HEK293T (cell line): ENCODE measurements around the gene PFDN4.

Experiments
- ARNT ChIP-seq: fragments of 450-650 bp; IDR thresholded peaks from 2 replicates; pipeline ENCODE4 v1.6.1; 2017; ENCODE audit warnings: mild to moderate bottlenecking
- BHLHE40 ChIP-seq: fragments of 450-650 bp; IDR thresholded peaks from 2 replicates; pipeline ENCODE4 v1.6.1; 2016; ENCODE audit warnings: mild to moderate bottlenecking, moderate library complexity, borderline replicate concordance
- ELF4 ChIP-seq: fragments of 450-650 bp; IDR thresholded peaks from 2 replicates; pipeline ENCODE4 v1.6.1; 2017; ENCODE audit warnings: antibody characterized with exemption
- FOXA1 ChIP-seq: fragments of 450-650 bp; IDR thresholded peaks from 2 replicates; pipeline ENCODE4 v1.6.1; 2016; ENCODE audit warnings: mild to moderate bottlenecking
- FOXM1 ChIP-seq: fragments of 450-650 bp; IDR thresholded peaks from 2 replicates; pipeline ENCODE4 v1.6.1; 2017; ENCODE audit warnings: mild to moderate bottlenecking, borderline replicate concordance
- L3MBTL2 ChIP-seq: fragments of 450-650 bp; conservative IDR thresholded peaks from 2 replicates; pipeline ENCODE4 v1.6.1; 2016; ENCODE audit warnings: mild to moderate bottlenecking
- LEF1 ChIP-seq: fragments of 450-650 bp; IDR thresholded peaks from 2 replicates; pipeline ENCODE4 v1.6.1; 2017; ENCODE audit warnings: mild to moderate bottlenecking, borderline replicate concordance
- SP1 ChIP-seq: fragments of 450-650 bp; IDR thresholded peaks from 2 replicates; pipeline ENCODE4 v1.6.1; 2017
- SUZ12 ChIP-seq: fragments of 450-650 bp; IDR thresholded peaks from 2 replicates; pipeline ENCODE4 v1.6.1; 2016; ENCODE audit warnings: mild to moderate bottlenecking
- TARDBP ChIP-seq: fragments of 450-650 bp; IDR thresholded peaks from 2 replicates; pipeline ENCODE4 v1.6.1; 2016
- ZNF384 ChIP-seq: fragments of 450-650 bp; IDR thresholded peaks from 2 replicates; pipeline ENCODE4 v1.6.1; 2016
- TF ChIP-seq, protein P1 (sequence below): fragments of 450-650 bp; IDR thresholded peaks from 2 replicates; pipeline ENCODE4 v1.6.1; 2016

DNA sequence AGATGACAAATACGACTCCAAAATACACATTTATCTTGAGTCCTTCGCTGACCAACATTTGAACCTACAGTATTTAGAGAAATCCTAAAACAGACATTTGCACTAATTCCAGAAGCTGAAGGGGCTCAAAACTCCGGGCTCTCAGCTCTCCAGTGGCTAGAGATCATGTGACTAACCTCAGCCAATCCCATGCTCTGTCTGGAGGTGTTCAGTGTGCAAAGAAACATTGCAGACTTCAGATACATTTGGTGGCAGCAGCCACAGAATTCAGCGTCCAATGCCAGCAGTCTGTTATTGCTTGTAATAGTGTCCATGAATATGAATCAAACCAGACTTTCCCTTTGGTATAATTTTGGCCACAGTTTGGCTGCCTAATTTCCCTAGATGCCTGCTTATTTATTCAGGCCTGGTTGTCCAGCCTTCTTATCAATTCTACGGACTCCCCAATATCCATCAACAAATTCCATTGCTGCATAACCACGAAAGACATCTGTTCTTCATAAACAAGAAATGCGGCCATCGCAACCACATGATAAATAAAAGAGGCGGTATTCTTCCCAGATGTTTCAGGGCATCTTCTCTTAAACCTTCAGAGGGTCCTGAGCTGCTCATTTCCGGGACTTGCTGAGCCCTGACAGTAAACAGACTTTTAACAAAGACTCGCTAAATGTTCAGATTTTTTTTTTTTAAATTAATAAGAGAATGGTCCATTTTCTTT lies 19.6 kb upstream of the PFDN4 start:
- TF ChIP-seq FOXM1, result no peak
- TF ChIP-seq TARDBP, result no peak
- TF ChIP-seq, protein P1, sequence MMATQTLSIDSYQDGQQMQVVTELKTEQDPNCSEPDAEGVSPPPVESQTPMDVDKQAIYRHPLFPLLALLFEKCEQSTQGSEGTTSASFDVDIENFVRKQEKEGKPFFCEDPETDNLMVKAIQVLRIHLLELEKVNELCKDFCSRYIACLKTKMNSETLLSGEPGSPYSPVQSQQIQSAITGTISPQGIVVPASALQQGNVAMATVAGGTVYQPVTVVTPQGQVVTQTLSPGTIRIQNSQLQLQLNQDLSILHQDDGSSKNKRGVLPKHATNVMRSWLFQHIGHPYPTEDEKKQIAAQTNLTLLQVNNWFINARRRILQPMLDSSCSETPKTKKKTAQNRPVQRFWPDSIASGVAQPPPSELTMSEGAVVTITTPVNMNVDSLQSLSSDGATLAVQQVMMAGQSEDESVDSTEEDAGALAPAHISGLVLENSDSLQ, result no peak
- no peak for TF ChIP-seq SP1
- TF ChIP-seq L3MBTL2, result no peak
- no peak for TF ChIP-seq ZNF384
- TF ChIP-seq FOXA1, result no peak
- no peak for TF ChIP-seq SUZ12
- TF ChIP-seq ELF4, result no peak
- no peak for TF ChIP-seq BHLHE40
- TF ChIP-seq LEF1, result no peak
- no peak for TF ChIP-seq ARNT
